Tibial nerve (tissue), 4 donors: ENCODE measurements around the gene PITPNM3. TPM values are rescaled to one million over a fixed set of nuclear protein-coding genes. Genes with fewer than 3 reads are reported as not detected.

Experiments used
- DNase-seq, 2 donors: peaks; one replicate each; pipeline ENCODE4 v3.0.0-alpha.2; 2019; ENCODE audit warnings: low spot score in 2 of 2
- H3K27ac ChIP-seq, 4 donors: fragments of 200-600 bp; sonication (generic) in 3 of 4; one replicate each; pipeline ENCODE4 v1.5.1; 2017 to 2019; ENCODE audit warnings: mild to moderate bottlenecking in 1 of 4
- H3K27me3 ChIP-seq, 2 donors: fragments of 200-600 bp; sonication (generic) in 1 of 2; one replicate each; pipeline versions ENCODE4 v1.5.1 to v1.6.0; 2017 to 2019
- H3K36me3 ChIP-seq, 3 donors: fragments of 200-600 bp; sonication (generic); one replicate each; pipeline ENCODE4 v1.5.1; 2018 to 2019
- H3K4me1 ChIP-seq, 4 donors: fragments of 200-600 bp; sonication (generic) in 3 of 4; one replicate each; pipeline ENCODE4 v1.5.1; 2017 to 2019
- H3K4me3 ChIP-seq, 4 donors: fragments of 200-600 bp; sonication (generic) in 3 of 4; one replicate each; pipeline ENCODE4 v1.5.1; 2017 to 2019; ENCODE audit warnings: mild to moderate bottlenecking in 1 of 4, moderate library complexity in 1 of 4
- H3K9me3 ChIP-seq, 4 donors: fragments of 200-600 bp; sonication (generic) in 3 of 4; one replicate each; pipeline ENCODE4 v1.5.1; 2017 to 2019
- EP300 ChIP-seq, 2 donors: sonication (generic); formaldehyde crosslinking; IDR thresholded peaks; one replicate each; pipeline ENCODE4 v1.6.1; 2017; ENCODE audit warnings: antibody characterized with exemption in 2 of 2, mild to moderate bottlenecking in 1 of 2
- POLR2A ChIP-seq, 2 donors: fragments of 450-650 bp; IDR thresholded peaks; one replicate each; pipeline ENCODE4 v1.6.1; 2017; ENCODE audit warnings: antibody characterized with exemption in 2 of 2, mild to moderate bottlenecking in 2 of 2, moderate library complexity in 2 of 2
- WGBS, 2 donors: methylation state at CpG; one replicate each; pipeline ENCODE4 v1.1.5; 2018; 5-methylcytosine and 5-hydroxymethylcytosine counted together
- total RNA-seq, 4 donors: library from RNA; depleted of rRNA; stranded (reverse); fragments of >200 nt; gene quantifications; one replicate each; pipeline ENCODE4 v1.1.0, GENCODE V29; 2016
- TF ChIP-seq, protein P1 (sequence below), 5 experiments: fragments of 200-600 bp in 3 of 5; fragments of 450-650 bp in 2 of 5; sonication (generic) in 3 of 5; IDR thresholded peaks; one replicate each; pipeline ENCODE4 v1.5.1; 2016 to 2019; ENCODE audit warnings: antibody characterized with exemption in 5 of 5, mild to moderate bottlenecking in 3 of 5, moderate library complexity in 2 of 5

The PITPNM3 gene
- total RNA-seq, 4 donors from 2014 or later: 0.90 to 5.2 (median 2.3) TPM

GRCh38 chr17:6551356-6551755 is 5.0 kb downstream of the PITPNM3 start:
- H3K4me1 ChIP-seq: peaks cover 0 to 26% (median 14%) of the 10 kb centered on the region in 4 donors
- 80 to 82% methylated on average over 5 of the region's 5 CpGs for WGBS, 2 donors

DNA sequence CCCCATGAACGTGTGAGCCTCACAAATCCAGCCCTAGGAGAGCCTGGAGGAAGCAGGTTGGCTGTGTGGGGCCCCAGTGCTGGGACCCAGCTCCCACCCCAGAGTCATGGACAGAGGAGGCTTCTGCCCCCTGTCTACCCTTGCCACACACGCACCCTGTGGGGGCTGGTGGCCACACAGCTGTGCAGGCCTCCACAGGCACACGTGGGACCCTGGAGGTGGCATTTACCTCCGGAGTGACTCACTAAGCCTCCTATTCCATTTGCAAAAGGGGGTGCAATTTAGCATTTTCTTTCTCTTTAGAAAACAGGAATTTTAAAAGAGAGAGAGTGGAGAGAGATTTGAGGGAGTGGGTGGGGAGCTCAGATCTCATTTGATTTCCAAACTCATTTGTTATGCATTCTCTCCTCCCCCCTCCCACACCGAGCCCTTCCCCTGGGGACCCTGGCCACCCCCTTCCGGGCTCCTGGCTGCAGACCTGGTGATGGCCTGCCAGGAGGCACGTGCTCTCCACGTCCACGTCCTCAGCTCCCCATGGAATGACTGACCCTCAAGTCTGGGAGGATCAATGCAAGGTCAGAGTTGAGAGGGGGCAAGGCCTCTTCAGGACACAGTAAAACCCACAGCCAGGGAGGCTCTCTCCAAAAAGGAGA is 6.8 kb downstream of the PITPNM3 start:
- 38 to 47% methylated on average over 9 of the region's 9 CpGs for WGBS, 2 donors
- H3K27ac ChIP-seq: no peak overlapping the region
- TF ChIP-seq POLR2A (IDR thresholded peaks at IDR 0.05) (no peak), EP300 (IDR thresholded peaks at IDR 0.05) (no peak)
- TF ChIP-seq, protein P1, sequence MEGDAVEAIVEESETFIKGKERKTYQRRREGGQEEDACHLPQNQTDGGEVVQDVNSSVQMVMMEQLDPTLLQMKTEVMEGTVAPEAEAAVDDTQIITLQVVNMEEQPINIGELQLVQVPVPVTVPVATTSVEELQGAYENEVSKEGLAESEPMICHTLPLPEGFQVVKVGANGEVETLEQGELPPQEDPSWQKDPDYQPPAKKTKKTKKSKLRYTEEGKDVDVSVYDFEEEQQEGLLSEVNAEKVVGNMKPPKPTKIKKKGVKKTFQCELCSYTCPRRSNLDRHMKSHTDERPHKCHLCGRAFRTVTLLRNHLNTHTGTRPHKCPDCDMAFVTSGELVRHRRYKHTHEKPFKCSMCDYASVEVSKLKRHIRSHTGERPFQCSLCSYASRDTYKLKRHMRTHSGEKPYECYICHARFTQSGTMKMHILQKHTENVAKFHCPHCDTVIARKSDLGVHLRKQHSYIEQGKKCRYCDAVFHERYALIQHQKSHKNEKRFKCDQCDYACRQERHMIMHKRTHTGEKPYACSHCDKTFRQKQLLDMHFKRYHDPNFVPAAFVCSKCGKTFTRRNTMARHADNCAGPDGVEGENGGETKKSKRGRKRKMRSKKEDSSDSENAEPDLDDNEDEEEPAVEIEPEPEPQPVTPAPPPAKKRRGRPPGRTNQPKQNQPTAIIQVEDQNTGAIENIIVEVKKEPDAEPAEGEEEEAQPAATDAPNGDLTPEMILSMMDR (IDR thresholded peaks at IDR 0.05): no peak
- no peaks in the 10 kb centered on the region for H3K36me3 ChIP-seq
- no peak overlapping the region for H3K4me3 ChIP-seq
- H3K4me1 ChIP-seq: peaks cover 0 to 9% (median 0%) of the 10 kb centered on the region in 4 donors
- no peak for DNase-seq
- no peaks in the 10 kb centered on the region for H3K9me3 ChIP-seq
- H3K27me3 ChIP-seq: peaks cover 0 to 25% of the 10 kb centered on the region in 2 donors

More at GRCh38 chr17:6551356-6551755, 5.0 kb downstream of the PITPNM3 start:
- Histone ChIP-seq H3K4me3 (no peak overlapping the region), H3K36me3 (no peaks in the 10 kb centered on the region), H3K27ac (no peak overlapping the region), H3K27me3 (peaks cover 0 to 41% of the 10 kb centered on the region in 2 donors), H3K9me3 (no peaks in the 10 kb centered on the region)
- TF ChIP-seq EP300 (IDR thresholded peaks at IDR 0.05) (no peak), POLR2A (IDR thresholded peaks at IDR 0.05) (no peak)
- TF ChIP-seq, protein P1 (IDR thresholded peaks at IDR 0.05): no peak
- no peak for DNase-seq

DNA sequence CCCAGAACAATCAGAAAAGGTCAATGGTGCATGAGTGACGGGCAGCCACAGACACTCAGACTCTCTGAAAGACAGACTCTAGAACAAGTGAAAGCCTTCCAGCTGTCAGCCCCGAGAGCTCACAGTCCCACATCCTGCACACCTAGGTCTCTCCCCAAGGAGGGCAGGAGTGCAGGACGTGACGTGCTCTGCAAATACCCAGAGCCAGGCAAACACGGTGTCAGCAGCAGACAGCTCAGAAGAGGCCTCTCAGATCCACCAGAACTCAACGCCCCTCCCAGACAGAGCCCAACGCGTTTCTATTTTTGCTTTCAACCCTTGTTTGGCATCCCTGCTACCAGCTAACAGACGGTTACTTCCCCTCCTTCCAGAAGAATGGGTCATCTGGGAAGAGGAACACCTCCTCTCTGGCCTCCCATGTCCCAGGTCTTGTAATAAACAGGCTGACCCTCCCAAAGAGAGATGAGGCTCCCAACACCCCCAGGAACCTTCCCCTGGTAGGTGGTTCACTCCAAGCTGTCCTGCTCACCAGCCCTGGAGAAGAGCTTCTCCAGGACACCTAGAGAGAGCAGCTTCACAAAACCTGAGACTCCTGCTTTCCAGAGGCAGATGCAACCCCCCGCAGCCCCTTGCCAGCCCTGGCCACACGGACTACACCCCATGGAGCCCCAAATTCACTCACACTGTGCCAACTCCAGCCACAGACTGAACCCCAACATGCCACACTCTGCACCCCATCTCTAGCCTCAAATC is 7.6 kb downstream of the PITPNM3 start:
- peaks cover 0 to 17% of the 10 kb centered on the region in 2 donors for H3K27me3 ChIP-seq
- H3K36me3 ChIP-seq: no peaks in the 10 kb centered on the region
- no peak for DNase-seq
- H3K27ac ChIP-seq: no peak overlapping the region
- H3K9me3 ChIP-seq: no peaks in the 10 kb centered on the region
- no peak overlapping the region for H3K4me3 ChIP-seq
- no peak for TF ChIP-seq POLR2A (IDR thresholded peaks at IDR 0.05)
- TF ChIP-seq, protein P1 (IDR thresholded peaks at IDR 0.05): no peak
- no peak for TF ChIP-seq EP300 (IDR thresholded peaks at IDR 0.05)
- WGBS, 2 donors: 51 to 53% methylated on average over 11 of the region's 11 CpGs
- H3K4me1 ChIP-seq: peaks cover 0 to 9% (median 0%) of the 10 kb centered on the region in 4 donors

DNA sequence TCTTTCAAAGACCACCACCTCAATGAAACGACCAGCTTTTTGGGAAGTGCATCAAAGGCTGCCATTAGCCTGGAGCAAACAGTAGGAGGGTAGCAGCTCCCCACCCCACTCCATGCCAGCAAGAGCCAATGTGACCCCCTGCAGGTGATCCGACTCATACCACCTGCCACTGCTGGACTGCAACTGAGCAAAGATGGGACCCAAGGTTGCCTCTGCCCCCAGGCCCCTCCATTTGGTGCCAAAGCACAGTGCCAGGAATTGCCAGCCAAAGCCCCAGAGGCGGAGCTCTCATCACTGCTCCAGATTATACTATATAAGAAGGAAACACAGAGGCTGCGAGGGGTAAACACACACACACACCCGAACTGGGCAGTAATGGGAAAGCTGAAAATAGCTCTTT is 8.3 kb downstream of the PITPNM3 start:
- Histone ChIP-seq H3K4me3 (no peak overlapping the region), H3K27ac (no peak overlapping the region), H3K27me3 (peaks cover 0 to 10% of the 10 kb centered on the region in 2 donors), H3K9me3 (no peaks in the 10 kb centered on the region), H3K4me1 (peaks cover 0 to 9% (median 0%) of the 10 kb centered on the region in 4 donors), H3K36me3 (no peaks in the 10 kb centered on the region)
- WGBS, 2 donors: 65 to 73% methylated on average over 5 of the region's 5 CpGs
- no peak for DNase-seq
- TF ChIP-seq POLR2A (IDR thresholded peaks at IDR 0.05) (no peak), EP300 (IDR thresholded peaks at IDR 0.05) (no peak)

- TF ChIP-seq POLR2A (IDR thresholded peaks at IDR 0.05) (no peak), EP300 (IDR thresholded peaks at IDR 0.05) (no peak)
- TF ChIP-seq, protein P1 (IDR thresholded peaks at IDR 0.05): no peak
- DNase-seq: no peak
Observed at GRCh38 chr17:6547336-6547735, 9.0 kb downstream of the PITPNM3 start.

More at GRCh38 chr17:6547336-6547735, 9.0 kb downstream of the PITPNM3 start:
- 80 to 81% methylated on average over 5 to 6 of the region's 6 CpGs for WGBS, 2 donors
- Histone ChIP-seq H3K4me3 (no peak overlapping the region), H3K36me3 (no peaks in the 10 kb centered on the region), H3K27ac (no peak overlapping the region), H3K27me3 (peaks cover 0 to 3% of the 10 kb centered on the region in 2 donors), H3K9me3 (no peaks in the 10 kb centered on the region), H3K4me1 (peaks cover 0 to 9% (median 0%) of the 10 kb centered on the region in 4 donors)
